Panc1 (cell line): ENCODE data around the gene GLB1L. TPM values are rescaled to one million over a fixed set of nuclear protein-coding genes. Genes with fewer than 3 reads are reported as not detected.
A peak's percentile ranks its signal among the peaks of the same experiment; 100 is the strongest.

Experiments used
- ATAC-seq: fragments of 200-7000 bp; cut with Tn5 transposase; 2 replicates; pipeline ENCODE4 v1.9.1; 2020; ENCODE audit warnings: mild to moderate bottlenecking, moderate library complexity
- BruUV-seq: library from RNA; stranded (reverse); fragments of 400-500 nt; replicated peaks from 2 replicates; lab custom pipeline; 2021; lab: Mats Ljungman, UMichigan
- CTCF ChIA-PET: fragments of 300-600 bp; sonication (Branson Sonifier 250); formaldehyde crosslinking; loops from one replicate; lab custom pipeline; 2022; ENCODE audit warnings: antibody characterized with exemption; lab: Charles Lee
- POLR2A ChIA-PET: fragments of 300-600 bp; sonication (Branson Sonifier 250); formaldehyde crosslinking; loops from one replicate; lab custom pipeline; 2022; ENCODE audit warnings: antibody characterized with exemption; lab: Charles Lee
- DNase-seq: peaks from one replicate; pipeline ENCODE4 v3.0.0-alpha.2; 2010; ENCODE audit warnings: low read depth, low spot score
- H3K27ac ChIP-seq: 2 replicates; pipeline ENCODE4 v1.5.1; 2011; ENCODE audit warnings: mild to moderate bottlenecking, low read length, inconsistent platforms
- H3K27me3 ChIP-seq: fragments of 200-500 bp; sonication (Bioruptor generic); 2 replicates; pipeline ENCODE4 v1.6.0; 2014; ENCODE audit warnings: low read length, inconsistent platforms; ENCODE audit not compliant: control insufficient read depth, insufficient read depth
- H3K36me3 ChIP-seq: fragments of 200-500 bp; sonication (Bioruptor generic); 2 replicates; pipeline ENCODE4 v1.5.1; 2014; ENCODE audit warnings: inconsistent platforms, mild to moderate bottlenecking, low read length, moderate library complexity; ENCODE audit not compliant: control insufficient read depth, insufficient read depth
- H3K4me1 ChIP-seq: 2 replicates; pipeline ENCODE4 v1.5.1; 2011; ENCODE audit warnings: inconsistent platforms, mild to moderate bottlenecking, low read length, moderate library complexity; ENCODE audit not compliant: control insufficient read depth, insufficient read depth
- H3K4me3 ChIP-seq, 2 experiments: 2 replicates each; pipeline ENCODE4 v1.5.1; 2011 to 2012; ENCODE audit warnings: low read depth in 2 of 2, low read length in 2 of 2, mild to moderate bottlenecking in 2 of 2, inconsistent platforms in 1 of 2, moderate library complexity in 1 of 2
- H3K9me3 ChIP-seq: fragments of 200-500 bp; sonication (Bioruptor generic); 2 replicates; pipeline ENCODE4 v1.5.1; 2014; ENCODE audit warnings: low read depth, mild to moderate bottlenecking, inconsistent platforms, low read length, moderate library complexity; ENCODE audit not compliant: control insufficient read depth, insufficient read depth
- POLR2AphosphoS5 ChIP-seq: IDR thresholded peaks from 2 replicates; pipeline ENCODE4 v1.6.1; 2012; ENCODE audit warnings: mild to moderate bottlenecking, low read depth, low read length, moderate library complexity
- SIN3A ChIP-seq: IDR thresholded peaks from 2 replicates; pipeline ENCODE4 v1.6.1; 2012; ENCODE audit warnings: low read depth, mild to moderate bottlenecking, low read length, moderate library complexity, borderline replicate concordance; ENCODE audit not compliant: insufficient read depth
- TCF7L2 ChIP-seq: IDR thresholded peaks from 2 replicates; pipeline ENCODE4 v1.6.1; 2011; ENCODE audit warnings: mild to moderate bottlenecking, low read depth, low read length, inconsistent platforms
- in situ Hi-C: cut with HindIII; loops from 2 replicates; pipeline ENCODE4 v1.10.0; 2016; ENCODE audit warnings: low sequenced_read_pairs, low pct_unique_long_range_greater_than_20kb
- intact Hi-C: fragments of 100-400 bp; cut with micrococcal nuclease; formaldehyde crosslinking; loops from one replicate; pipeline ENCODE4 v1.10.0; 2022; ENCODE audit not compliant: unreplicated experiment
- total RNA-seq: library from RNA; stranded (reverse); gene quantifications from one replicate; pipeline ENCODE4 v1.2.1, GENCODE V29; 2021; ENCODE audit not compliant: unreplicated experiment
- TF ChIP-seq, protein P1 (sequence below), 2 experiments: IDR thresholded peaks; 2 replicates each; pipeline ENCODE4 v1.6.1; 2011 to 2012; ENCODE audit warnings: low read depth in 2 of 2, control low read depth in 1 of 2, low read length in 1 of 2, mild to moderate bottlenecking in 1 of 2, moderate library complexity in 1 of 2; ENCODE audit not compliant: insufficient read depth in 1 of 2
- TF ChIP-seq, protein P2 (sequence below): fragments of 450-650 bp; IDR thresholded peaks from 2 replicates; pipeline ENCODE4 v1.5.1; 2017; ENCODE audit warnings: mild to moderate bottlenecking

Gene GLB1L
- total RNA-seq, 1 experiment from 2014 or later = 8.1 TPM

DNA sequence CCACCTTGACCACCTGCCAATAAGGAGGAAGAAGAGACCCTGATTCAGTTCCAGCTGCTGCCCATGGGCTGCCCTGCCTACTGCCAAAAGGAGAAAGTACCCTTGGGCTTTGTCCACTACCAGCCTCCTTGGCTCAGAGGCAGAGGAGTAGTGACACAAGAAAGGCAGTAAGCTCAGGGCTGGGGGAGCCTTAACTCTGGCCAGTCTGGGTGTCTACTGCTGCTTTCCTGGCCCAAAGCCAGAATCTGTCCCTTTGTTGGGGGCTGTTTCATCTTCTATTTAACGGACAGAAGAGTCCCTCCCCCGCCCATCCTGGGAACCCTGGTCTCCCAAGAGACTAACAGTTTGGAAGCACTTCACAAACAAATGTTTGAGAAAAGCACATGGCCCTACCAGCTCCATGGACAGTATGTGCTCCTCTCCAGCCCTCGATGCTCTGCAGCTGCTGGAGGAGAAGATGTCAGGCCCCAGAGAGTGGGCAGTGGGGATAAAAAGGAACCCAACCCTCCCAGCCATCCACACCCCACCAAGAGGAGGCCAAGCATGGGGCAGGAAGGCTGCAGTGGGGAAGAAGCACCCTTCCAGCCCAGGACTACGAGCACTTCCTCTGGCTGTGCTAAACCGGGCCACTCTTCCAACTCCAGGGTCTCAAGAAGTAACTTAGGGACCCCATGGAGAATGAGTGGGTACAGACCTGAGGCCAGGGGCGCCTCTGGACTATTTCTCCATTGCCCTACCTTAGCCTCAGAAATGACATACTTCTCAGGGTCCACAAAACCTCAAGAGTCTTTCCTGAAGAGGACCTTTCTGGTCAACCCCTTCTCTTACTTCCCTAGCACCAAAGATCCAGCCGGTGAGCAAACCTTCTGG lies 17.0 kb downstream of the GLB1L start:
- DNase-seq (no peak), ATAC-seq (no peak)
- H3K36me3 ChIP-seq = peaks cover 13% of the 10 kb centered on the region; the same call in 1 of the 2 replicates
- ChIA-PET POLR2A (interaction anchor here (0.6 to 2.1 kb wide), 2 partner anchors 17 to 52 kb away, joined by 6 to 11 read pairs; partner anchors contain the start of genes CNPPD1, GLB1L and STK16), CTCF (no interaction called here)
- H3K27ac ChIP-seq = peak overlapping the region; percentile 91
- H3K4me3 ChIP-seq = peak overlapping the region; percentile 98 to 99
- no peak for TF ChIP-seq POLR2AphosphoS5
- TF ChIP-seq, protein P1, sequence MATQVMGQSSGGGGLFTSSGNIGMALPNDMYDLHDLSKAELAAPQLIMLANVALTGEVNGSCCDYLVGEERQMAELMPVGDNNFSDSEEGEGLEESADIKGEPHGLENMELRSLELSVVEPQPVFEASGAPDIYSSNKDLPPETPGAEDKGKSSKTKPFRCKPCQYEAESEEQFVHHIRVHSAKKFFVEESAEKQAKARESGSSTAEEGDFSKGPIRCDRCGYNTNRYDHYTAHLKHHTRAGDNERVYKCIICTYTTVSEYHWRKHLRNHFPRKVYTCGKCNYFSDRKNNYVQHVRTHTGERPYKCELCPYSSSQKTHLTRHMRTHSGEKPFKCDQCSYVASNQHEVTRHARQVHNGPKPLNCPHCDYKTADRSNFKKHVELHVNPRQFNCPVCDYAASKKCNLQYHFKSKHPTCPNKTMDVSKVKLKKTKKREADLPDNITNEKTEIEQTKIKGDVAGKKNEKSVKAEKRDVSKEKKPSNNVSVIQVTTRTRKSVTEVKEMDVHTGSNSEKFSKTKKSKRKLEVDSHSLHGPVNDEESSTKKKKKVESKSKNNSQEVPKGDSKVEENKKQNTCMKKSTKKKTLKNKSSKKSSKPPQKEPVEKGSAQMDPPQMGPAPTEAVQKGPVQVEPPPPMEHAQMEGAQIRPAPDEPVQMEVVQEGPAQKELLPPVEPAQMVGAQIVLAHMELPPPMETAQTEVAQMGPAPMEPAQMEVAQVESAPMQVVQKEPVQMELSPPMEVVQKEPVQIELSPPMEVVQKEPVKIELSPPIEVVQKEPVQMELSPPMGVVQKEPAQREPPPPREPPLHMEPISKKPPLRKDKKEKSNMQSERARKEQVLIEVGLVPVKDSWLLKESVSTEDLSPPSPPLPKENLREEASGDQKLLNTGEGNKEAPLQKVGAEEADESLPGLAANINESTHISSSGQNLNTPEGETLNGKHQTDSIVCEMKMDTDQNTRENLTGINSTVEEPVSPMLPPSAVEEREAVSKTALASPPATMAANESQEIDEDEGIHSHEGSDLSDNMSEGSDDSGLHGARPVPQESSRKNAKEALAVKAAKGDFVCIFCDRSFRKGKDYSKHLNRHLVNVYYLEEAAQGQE (IDR thresholded peaks at IDR 0.05; ENCODE audit: insufficient read depth in 1 of 2, low read depth in 2 of 2, low read length in 1 of 2) = no peak
- TF ChIP-seq, protein P2, sequence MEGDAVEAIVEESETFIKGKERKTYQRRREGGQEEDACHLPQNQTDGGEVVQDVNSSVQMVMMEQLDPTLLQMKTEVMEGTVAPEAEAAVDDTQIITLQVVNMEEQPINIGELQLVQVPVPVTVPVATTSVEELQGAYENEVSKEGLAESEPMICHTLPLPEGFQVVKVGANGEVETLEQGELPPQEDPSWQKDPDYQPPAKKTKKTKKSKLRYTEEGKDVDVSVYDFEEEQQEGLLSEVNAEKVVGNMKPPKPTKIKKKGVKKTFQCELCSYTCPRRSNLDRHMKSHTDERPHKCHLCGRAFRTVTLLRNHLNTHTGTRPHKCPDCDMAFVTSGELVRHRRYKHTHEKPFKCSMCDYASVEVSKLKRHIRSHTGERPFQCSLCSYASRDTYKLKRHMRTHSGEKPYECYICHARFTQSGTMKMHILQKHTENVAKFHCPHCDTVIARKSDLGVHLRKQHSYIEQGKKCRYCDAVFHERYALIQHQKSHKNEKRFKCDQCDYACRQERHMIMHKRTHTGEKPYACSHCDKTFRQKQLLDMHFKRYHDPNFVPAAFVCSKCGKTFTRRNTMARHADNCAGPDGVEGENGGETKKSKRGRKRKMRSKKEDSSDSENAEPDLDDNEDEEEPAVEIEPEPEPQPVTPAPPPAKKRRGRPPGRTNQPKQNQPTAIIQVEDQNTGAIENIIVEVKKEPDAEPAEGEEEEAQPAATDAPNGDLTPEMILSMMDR = no peak
- no peak for TF ChIP-seq SIN3A
- TF ChIP-seq TCF7L2 = no peak
- no peaks in the 10 kb centered on the region for H3K9me3 ChIP-seq
- in situ Hi-C loops (no loop called here), intact Hi-C loops (no loop called here)
- peaks cover 8% of the 10 kb centered on the region for H3K4me1 ChIP-seq
- BruUV-seq = no TSS peak
- no peaks in the 10 kb centered on the region for H3K27me3 ChIP-seq

- H3K27ac ChIP-seq = no peak overlapping the region
- ChIA-PET POLR2A (no interaction called here), CTCF (no interaction called here)
- H3K9me3 ChIP-seq = no peaks in the 10 kb centered on the region
- H3K27me3 ChIP-seq = no peaks in the 10 kb centered on the region
- no peak for ATAC-seq
- H3K36me3 ChIP-seq = peaks cover 10% of the 10 kb centered on the region; the same call in 1 of the 2 replicates
- DNase-seq = no peak
- TF ChIP-seq, protein P1 (IDR thresholded peaks at IDR 0.05; ENCODE audit: insufficient read depth in 1 of 2, low read depth in 2 of 2, low read length in 1 of 2) = no peak
- TF ChIP-seq POLR2AphosphoS5 (no peak), SIN3A (no peak), TCF7L2 (no peak)
- TF ChIP-seq, protein P2 = no peak
- in situ Hi-C loops (no loop called here), intact Hi-C loops (no loop called here)
- no peak overlapping the region for H3K4me3 ChIP-seq
- no TSS peak for BruUV-seq
- H3K4me1 ChIP-seq = peaks cover 8% of the 10 kb centered on the region
These were observed 19.9 kb downstream of the GLB1L start for GRCh38 chr2:219225350-219225749.
